HepG2 (cell line): ENCODE measurements around the gene NUP153. TPM values are rescaled to one million over a fixed set of nuclear protein-coding genes. Genes with fewer than 3 reads are reported as not detected.

Experiments used
- CBFB ChIP-seq: sonication (generic); formaldehyde crosslinking; IDR thresholded peaks from 2 replicates; pipeline ENCODE4 v1.4.0; 2020; ENCODE audit warnings: missing genetic modification reagents
- HHEX ChIP-seq: IDR thresholded peaks from 2 replicates; pipeline ENCODE4 v1.6.1; 2016; ENCODE audit warnings: control low read depth
- NFKBIZ ChIP-seq: IDR thresholded peaks from 2 replicates; pipeline ENCODE4 v1.6.1; 2018; ENCODE audit warnings: missing genetic modification reagents, missing compliant biosample characterization
- NR1H2 ChIP-seq: sonication (generic); formaldehyde crosslinking; IDR thresholded peaks from 2 replicates; pipeline ENCODE4 v1.8.1; 2022; ENCODE audit warnings: low read depth, missing genetic modification reagents, borderline replicate concordance
- PAWR ChIP-seq: sonication (generic); formaldehyde crosslinking; IDR thresholded peaks from 2 replicates; pipeline ENCODE4 v1.4.0; 2020; ENCODE audit warnings: missing genetic modification reagents, mild to moderate bottlenecking, borderline replicate concordance
- PLRG1 ChIP-seq: fragments of 450-650 bp; conservative IDR thresholded peaks from 2 replicates; pipeline ENCODE4 v1.6.1; 2016
- SP1 ChIP-seq, 2 experiments: fragments of 450-650 bp in 1 of 2; sonication (generic) in 1 of 2; formaldehyde crosslinking in 1 of 2; IDR thresholded peaks; 2 replicates each; pipeline versions ENCODE4 v1.4.0 to v1.6.1; 2016 to 2020; ENCODE audit warnings: missing genetic modification reagents in 1 of 2
- SRF ChIP-seq: IDR thresholded peaks from 2 replicates; pipeline ENCODE4 v1.6.1; 2011; ENCODE audit warnings: mild to moderate bottlenecking, low read depth, low read length, moderate library complexity
- ZNF317 ChIP-seq: sonication (generic); formaldehyde crosslinking; IDR thresholded peaks from 2 replicates; pipeline ENCODE4 v1.5.0; 2020; ENCODE audit warnings: mild to moderate bottlenecking, missing genetic modification reagents
- ZNF33A ChIP-seq: sonication (generic); formaldehyde crosslinking; IDR thresholded peaks from 2 replicates; pipeline ENCODE4 v1.5.1; 2020; ENCODE audit warnings: missing genetic modification reagents, mild to moderate bottlenecking, moderate library complexity, borderline replicate concordance
- ZNF432 ChIP-seq: sonication (generic); formaldehyde crosslinking; IDR thresholded peaks from 2 replicates; pipeline ENCODE4 v1.5.0; 2020; ENCODE audit warnings: missing genetic modification reagents, mild to moderate bottlenecking, borderline replicate concordance
- ZNF577 ChIP-seq: sonication (generic); formaldehyde crosslinking; IDR thresholded peaks from 2 replicates; pipeline ENCODE4 v1.4.0; 2020; ENCODE audit warnings: mild to moderate bottlenecking, low read depth, missing genetic modification reagents, borderline replicate concordance
- ZNF816 ChIP-seq: sonication (generic); formaldehyde crosslinking; IDR thresholded peaks from 2 replicates; pipeline ENCODE4 v1.8.0; 2022; ENCODE audit warnings: missing genetic modification reagents, mild to moderate bottlenecking, borderline replicate concordance
- ZSCAN21 ChIP-seq: sonication (generic); formaldehyde crosslinking; IDR thresholded peaks from 2 replicates; pipeline ENCODE4 v1.8.0; 2022; ENCODE audit warnings: mild to moderate bottlenecking, missing genetic modification reagents, moderate library complexity, borderline replicate concordance
- polyA plus RNA-seq, 8 experiments: library from polyadenylated mRNA; depleted of rRNA in 3 of 8; stranded (reverse) in 7 of 8; unstranded in 1 of 8; fragments of >200 nt; fragmentation: Illumina TruSeq in 4 of 8; extraction: Trizol in 4 of 8; gene quantifications; 2 replicates each; pipeline versions ENCODE4 v1.2.1 to v1.2.3, GENCODE V29; 2011 to 2016; ENCODE audit warnings: low read depth in 4 of 8, missing spikeins in 1 of 8, mixed read lengths in 1 of 8; ENCODE audit not compliant: insufficient read depth in 1 of 8
- total RNA-seq, 5 experiments: library from RNA; depleted of rRNA; stranded (reverse); fragments of >200 nt; fragmentation: Illumina TruSeq; extraction: Trizol; gene quantifications; 2 replicates each; pipeline ENCODE4 v1.2.3, GENCODE V29; 2016; ENCODE audit warnings: low read depth in 1 of 5
- TF ChIP-seq, protein P1 (sequence below): sonication (generic); formaldehyde crosslinking; conservative IDR thresholded peaks from 2 replicates; pipeline ENCODE4 v1.4.0; 2020; ENCODE audit warnings: missing genetic modification reagents
- TF ChIP-seq, protein P2 (sequence below): sonication (generic); formaldehyde crosslinking; conservative IDR thresholded peaks from 2 replicates; pipeline ENCODE4 v1.5.0; 2020; ENCODE audit warnings: missing genetic modification reagents
- TF ChIP-seq, protein P3 (sequence below): IDR thresholded peaks from 2 replicates; pipeline ENCODE4 v1.6.1; 2012; ENCODE audit warnings: low read length, improper control_type of control experiment
- TF ChIP-seq, protein P4 (sequence below): sonication (generic); formaldehyde crosslinking; IDR thresholded peaks from 2 replicates; pipeline ENCODE4 v1.8.1; 2023; ENCODE audit warnings: mild to moderate bottlenecking, inconsistent platforms, moderate library complexity, missing genetic modification reagents, borderline replicate concordance
- TF ChIP-seq, protein P5 (sequence below): sonication (generic); formaldehyde crosslinking; IDR thresholded peaks from 2 replicates; pipeline ENCODE4 v1.4.0; 2020; ENCODE audit warnings: missing genetic modification reagents

Gene NUP153
- total and polyA plus RNA-seq, 2 of the 13 experiments (the other 11 are each of a cell fraction or from before 2014, with no cell fraction given), result 29.8 to 55.2 TPM

DNA sequence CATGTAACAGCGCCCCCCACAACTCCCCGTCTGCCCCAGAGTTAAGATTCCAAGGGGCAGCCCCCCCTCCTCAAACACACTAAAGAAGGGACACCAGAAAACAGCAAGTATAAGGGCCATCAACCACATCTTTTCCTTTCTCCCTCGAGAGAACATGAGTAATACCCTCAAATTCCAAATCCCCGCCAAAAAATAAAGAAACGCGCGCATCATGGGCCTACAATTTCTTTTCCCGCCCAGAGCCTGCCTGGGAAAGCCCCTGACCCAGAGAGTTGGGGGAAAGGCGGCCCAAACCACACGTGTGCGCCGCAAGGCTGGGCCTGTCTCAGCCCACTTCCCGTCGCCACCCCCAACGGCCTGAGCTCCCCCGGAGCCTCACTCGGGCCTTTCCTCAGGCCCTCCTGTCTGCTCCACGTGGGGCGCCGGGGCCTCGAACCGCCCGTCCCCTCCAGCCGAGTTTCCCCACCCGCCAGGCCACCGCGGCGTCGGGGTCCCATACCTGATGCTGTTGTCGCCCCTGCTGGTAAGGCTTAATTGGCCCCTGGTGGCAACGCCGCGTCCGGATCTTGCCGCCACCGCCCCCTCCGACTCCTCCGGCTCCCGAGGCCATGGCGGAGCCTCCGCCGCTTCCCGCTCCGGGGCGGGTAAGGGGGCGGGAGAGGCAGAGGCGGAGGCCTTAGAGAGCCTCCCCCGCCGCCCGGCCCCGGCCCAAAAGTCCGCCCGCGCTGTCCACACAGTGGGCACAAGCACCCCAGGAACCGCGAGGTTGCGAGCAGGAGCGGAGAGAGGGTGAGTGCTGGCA lies 746 bp downstream of the NUP153 start (continued):
- peak; percentile 41; the same call in 1 of the 2 replicates for TF ChIP-seq ZNF816 (CRISPR knock-in tag)
- no peak for TF ChIP-seq ZSCAN21 (CRISPR knock-in tag)
- peak; percentile 16; the same call in 1 of the 2 replicates for TF ChIP-seq NR1H2 (CRISPR knock-in tag)
- peak; percentile 67; the same call in 1 of the 2 replicates for TF ChIP-seq CBFB (CRISPR knock-in tag)
- peak; percentile 51; the same call in 1 of the 2 replicates for TF ChIP-seq ZNF577 (CRISPR knock-in tag)
- TF ChIP-seq HHEX (CRISPR knock-in tag), result no peak
- 0 out of 2 replicates have a peak, but pooled peaks have one; percentile 32 for TF ChIP-seq PAWR (CRISPR knock-in tag)
- 0 out of 2 replicates have a peak, but pooled peaks have one; percentile 25 for TF ChIP-seq ZNF317 (CRISPR knock-in tag)
- no peak for TF ChIP-seq SRF
- TF ChIP-seq, protein P1, sequence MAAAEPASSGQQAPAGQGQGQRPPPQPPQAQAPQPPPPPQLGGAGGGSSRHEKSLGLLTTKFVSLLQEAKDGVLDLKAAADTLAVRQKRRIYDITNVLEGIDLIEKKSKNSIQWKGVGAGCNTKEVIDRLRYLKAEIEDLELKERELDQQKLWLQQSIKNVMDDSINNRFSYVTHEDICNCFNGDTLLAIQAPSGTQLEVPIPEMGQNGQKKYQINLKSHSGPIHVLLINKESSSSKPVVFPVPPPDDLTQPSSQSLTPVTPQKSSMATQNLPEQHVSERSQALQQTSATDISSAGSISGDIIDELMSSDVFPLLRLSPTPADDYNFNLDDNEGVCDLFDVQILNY (CRISPR knock-in tag), result peak; percentile 40; the same call in 1 of the 2 replicates
- no peak for TF ChIP-seq PLRG1
- TF ChIP-seq, protein P2, sequence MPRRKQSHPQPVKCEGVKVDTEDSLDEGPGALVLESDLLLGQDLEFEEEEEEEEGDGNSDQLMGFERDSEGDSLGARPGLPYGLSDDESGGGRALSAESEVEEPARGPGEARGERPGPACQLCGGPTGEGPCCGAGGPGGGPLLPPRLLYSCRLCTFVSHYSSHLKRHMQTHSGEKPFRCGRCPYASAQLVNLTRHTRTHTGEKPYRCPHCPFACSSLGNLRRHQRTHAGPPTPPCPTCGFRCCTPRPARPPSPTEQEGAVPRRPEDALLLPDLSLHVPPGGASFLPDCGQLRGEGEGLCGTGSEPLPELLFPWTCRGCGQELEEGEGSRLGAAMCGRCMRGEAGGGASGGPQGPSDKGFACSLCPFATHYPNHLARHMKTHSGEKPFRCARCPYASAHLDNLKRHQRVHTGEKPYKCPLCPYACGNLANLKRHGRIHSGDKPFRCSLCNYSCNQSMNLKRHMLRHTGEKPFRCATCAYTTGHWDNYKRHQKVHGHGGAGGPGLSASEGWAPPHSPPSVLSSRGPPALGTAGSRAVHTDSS (CRISPR knock-in tag), result 0 out of 2 replicates have a peak, but pooled peaks have one; percentile 17
- TF ChIP-seq ZNF432 (CRISPR knock-in tag), result peak; percentile 94; the same call in 1 of the 2 replicates
- TF ChIP-seq, protein P3, sequence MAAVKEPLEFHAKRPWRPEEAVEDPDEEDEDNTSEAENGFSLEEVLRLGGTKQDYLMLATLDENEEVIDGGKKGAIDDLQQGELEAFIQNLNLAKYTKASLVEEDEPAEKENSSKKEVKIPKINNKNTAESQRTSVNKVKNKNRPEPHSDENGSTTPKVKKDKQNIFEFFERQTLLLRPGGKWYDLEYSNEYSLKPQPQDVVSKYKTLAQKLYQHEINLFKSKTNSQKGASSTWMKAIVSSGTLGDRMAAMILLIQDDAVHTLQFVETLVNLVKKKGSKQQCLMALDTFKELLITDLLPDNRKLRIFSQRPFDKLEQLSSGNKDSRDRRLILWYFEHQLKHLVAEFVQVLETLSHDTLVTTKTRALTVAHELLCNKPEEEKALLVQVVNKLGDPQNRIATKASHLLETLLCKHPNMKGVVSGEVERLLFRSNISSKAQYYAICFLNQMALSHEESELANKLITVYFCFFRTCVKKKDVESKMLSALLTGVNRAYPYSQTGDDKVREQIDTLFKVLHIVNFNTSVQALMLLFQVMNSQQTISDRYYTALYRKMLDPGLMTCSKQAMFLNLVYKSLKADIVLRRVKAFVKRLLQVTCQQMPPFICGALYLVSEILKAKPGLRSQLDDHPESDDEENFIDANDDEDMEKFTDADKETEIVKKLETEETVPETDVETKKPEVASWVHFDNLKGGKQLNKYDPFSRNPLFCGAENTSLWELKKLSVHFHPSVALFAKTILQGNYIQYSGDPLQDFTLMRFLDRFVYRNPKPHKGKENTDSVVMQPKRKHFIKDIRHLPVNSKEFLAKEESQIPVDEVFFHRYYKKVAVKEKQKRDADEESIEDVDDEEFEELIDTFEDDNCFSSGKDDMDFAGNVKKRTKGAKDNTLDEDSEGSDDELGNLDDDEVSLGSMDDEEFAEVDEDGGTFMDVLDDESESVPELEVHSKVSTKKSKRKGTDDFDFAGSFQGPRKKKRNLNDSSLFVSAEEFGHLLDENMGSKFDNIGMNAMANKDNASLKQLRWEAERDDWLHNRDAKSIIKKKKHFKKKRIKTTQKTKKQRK, result no peak
- TF ChIP-seq ZNF33A, result no peak
- TF ChIP-seq, protein P4, sequence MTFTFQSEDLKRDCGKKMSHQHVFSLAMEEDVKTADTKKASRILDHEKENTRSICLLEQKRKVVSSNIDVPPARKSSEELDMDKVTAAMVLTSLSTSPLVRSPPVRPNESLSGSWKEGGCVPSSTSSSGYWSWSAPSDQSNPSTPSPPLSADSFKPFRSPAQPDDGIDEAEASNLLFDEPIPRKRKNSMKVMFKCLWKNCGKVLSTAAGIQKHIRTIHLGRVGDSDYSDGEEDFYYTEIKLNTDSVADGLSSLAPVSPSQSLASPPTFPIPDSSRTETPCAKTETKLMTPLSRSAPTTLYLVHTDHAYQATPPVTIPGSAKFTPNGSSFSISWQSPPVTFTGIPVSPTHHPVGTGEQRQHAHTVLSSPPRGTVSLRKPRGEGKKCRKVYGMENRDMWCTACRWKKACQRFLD (CRISPR knock-in tag), result peak; percentile 97
- TF ChIP-seq SP1 (IDR thresholded peaks at IDR 0.05), result no peak
- TF ChIP-seq SP1 (CRISPR knock-in tag; IDR thresholded peaks at IDR 0.05), result peak; percentile 21; the same call in 1 of the 2 replicates
- TF ChIP-seq NFKBIZ, result no peak
- TF ChIP-seq, protein P5, sequence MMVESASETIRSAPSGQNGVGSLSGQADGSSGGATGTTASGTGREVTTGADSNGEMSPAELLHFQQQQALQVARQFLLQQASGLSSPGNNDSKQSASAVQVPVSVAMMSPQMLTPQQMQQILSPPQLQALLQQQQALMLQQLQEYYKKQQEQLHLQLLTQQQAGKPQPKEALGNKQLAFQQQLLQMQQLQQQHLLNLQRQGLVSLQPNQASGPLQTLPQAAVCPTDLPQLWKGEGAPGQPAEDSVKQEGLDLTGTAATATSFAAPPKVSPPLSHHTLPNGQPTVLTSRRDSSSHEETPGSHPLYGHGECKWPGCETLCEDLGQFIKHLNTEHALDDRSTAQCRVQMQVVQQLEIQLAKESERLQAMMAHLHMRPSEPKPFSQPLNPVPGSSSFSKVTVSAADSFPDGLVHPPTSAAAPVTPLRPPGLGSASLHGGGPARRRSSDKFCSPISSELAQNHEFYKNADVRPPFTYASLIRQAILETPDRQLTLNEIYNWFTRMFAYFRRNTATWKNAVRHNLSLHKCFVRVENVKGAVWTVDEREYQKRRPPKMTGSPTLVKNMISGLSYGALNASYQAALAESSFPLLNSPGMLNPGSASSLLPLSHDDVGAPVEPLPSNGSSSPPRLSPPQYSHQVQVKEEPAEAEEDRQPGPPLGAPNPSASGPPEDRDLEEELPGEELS (CRISPR knock-in tag), result peak; percentile 10; the same call in 1 of the 2 replicates
